SU-DHL-6 (cell line): ENCODE results near the gene CORO2A.

Experiments used
- H2AFZ ChIP-seq: fragments of 200-600 bp; sonication (generic); 2 replicates; pipeline ENCODE4 v1.6.1; 2014; ENCODE audit warnings: low read depth, mild to moderate bottlenecking, moderate library complexity, mixed read lengths, antibody characterized with exemption, low read length; ENCODE audit not compliant: severe bottlenecking
- H3F3A ChIP-seq: fragments of 200-600 bp; shearing (Covaris generic); 2 replicates; pipeline ENCODE4 v1.6.0; 2016; ENCODE audit warnings: antibody characterized with exemption, mild to moderate bottlenecking; ENCODE audit not compliant: insufficient read depth
- H3K27ac ChIP-seq: fragments of 200-600 bp; sonication (generic); 2 replicates; pipeline ENCODE4 v1.5.1; 2016; ENCODE audit warnings: low read depth, mild to moderate bottlenecking, low read length, moderate library complexity, mixed read lengths
- H3K27me3 ChIP-seq: fragments of 200-600 bp; sonication (generic), shearing (Covaris generic); 2 replicates; pipeline ENCODE4 v1.6.0; 2014; ENCODE audit warnings: mild to moderate bottlenecking, low read length
- H3K36me3 ChIP-seq: fragments of 200-600 bp; sonication (generic); 2 replicates; pipeline ENCODE4 v1.6.1; 2014; ENCODE audit warnings: mild to moderate bottlenecking, low read length, mixed read lengths
- H3K4me2 ChIP-seq: fragments of 300-600, 200-600 bp; shearing (Covaris generic), sonication (generic); 2 replicates; pipeline ENCODE4 v1.6.0; 2014; ENCODE audit warnings: low read length, low read depth, mild to moderate bottlenecking; ENCODE audit not compliant: poor library complexity, severe bottlenecking
- H3K4me3 ChIP-seq: fragments of 200-600 bp; sonication (generic); 2 replicates; pipeline ENCODE4 v1.5.1; 2014; ENCODE audit warnings: antibody characterized with exemption, low read length, mild to moderate bottlenecking, mixed read lengths; ENCODE audit not compliant: insufficient read depth, poor library complexity, severe bottlenecking
- H3K79me2 ChIP-seq: fragments of 200-600 bp; sonication (generic); 2 replicates; pipeline ENCODE4 v1.6.1; 2014; ENCODE audit warnings: mild to moderate bottlenecking, low read length, moderate library complexity; ENCODE audit not compliant: insufficient read depth
- H3K9ac ChIP-seq: fragments of 200-600 bp; sonication (generic); 2 replicates; pipeline ENCODE4 v1.7.0; 2014; ENCODE audit warnings: mild to moderate bottlenecking, low read length
- H3K9me2 ChIP-seq: fragments of 200-600 bp; sonication (generic); replicated peaks from 2 replicates; pipeline ENCODE4 v1.6.1; 2014; ENCODE audit warnings: low read length; ENCODE audit not compliant: insufficient read depth
- H3K9me3 ChIP-seq: fragments of 200-600 bp; sonication (generic); 2 replicates; pipeline ENCODE4 v1.6.1; 2014; ENCODE audit warnings: low read length, mixed read lengths; ENCODE audit not compliant: insufficient read depth
- H4K20me1 ChIP-seq: fragments of 200-600 bp; sonication (generic); 2 replicates; pipeline ENCODE4 v1.6.1; 2014; ENCODE audit warnings: low read depth, mild to moderate bottlenecking, antibody characterized with exemption, low read length, moderate library complexity, mixed read lengths
- CTCF ChIP-seq: fragments of 200-600 bp; sonication (generic); IDR thresholded peaks from one replicate; pipeline ENCODE4 v1.5.1; 2017; ENCODE audit warnings: antibody characterized with exemption, mild to moderate bottlenecking, low read length, moderate library complexity; ENCODE audit not compliant: insufficient read depth, poor library complexity, severe bottlenecking
- EZH2phosphoT487 ChIP-seq: fragments of 200-600 bp; sonication (generic), shearing (Covaris generic); conservative IDR thresholded peaks from 2 replicates; pipeline ENCODE4 v1.6.1; 2018; ENCODE audit warnings: mild to moderate bottlenecking, antibody characterized with exemption, low read length, moderate library complexity, mixed read lengths

CORO2A gene

GRCh38 chr9:98171176-98171925 lies 21.1 kb downstream of the CORO2A start:
- no peak overlapping the region for H2AFZ ChIP-seq
- H3K79me2 ChIP-seq: no peaks in the 10 kb centered on the region
- no peak overlapping the region for H3K27ac ChIP-seq
- no peaks in the 10 kb centered on the region for H3K9me2 ChIP-seq
- no peak overlapping the region for H3K4me3 ChIP-seq
- no peak overlapping the region for H3K4me2 ChIP-seq
- H4K20me1 ChIP-seq: no peaks in the 10 kb centered on the region
- H3K9me3 ChIP-seq: no peaks in the 10 kb centered on the region
- TF ChIP-seq EZH2phosphoT487 (no peak), CTCF (no peak)
- H3K9ac ChIP-seq: no peak overlapping the region
- no peaks in the 10 kb centered on the region for H3F3A ChIP-seq
- no peaks in the 10 kb centered on the region for H3K36me3 ChIP-seq
- no peaks in the 10 kb centered on the region for H3K27me3 ChIP-seq

GRCh38 chr9:98168941-98169488 lies 23.4 kb downstream of the CORO2A start:
- H3K4me2 ChIP-seq: no peak overlapping the region
- no peaks in the 10 kb centered on the region for H3K36me3 ChIP-seq
- no peaks in the 10 kb centered on the region for H3K9me2 ChIP-seq
- H2AFZ ChIP-seq: no peak overlapping the region
- no peaks in the 10 kb centered on the region for H3K27me3 ChIP-seq
- no peaks in the 10 kb centered on the region for H3K9me3 ChIP-seq
- no peak overlapping the region for H3K27ac ChIP-seq
- no peak overlapping the region for H3K4me3 ChIP-seq
- TF ChIP-seq EZH2phosphoT487 (no peak), CTCF (no peak)
- no peak overlapping the region for H3K9ac ChIP-seq
- no peaks in the 10 kb centered on the region for H3F3A ChIP-seq
- no peaks in the 10 kb centered on the region for H3K79me2 ChIP-seq
- no peaks in the 10 kb centered on the region for H4K20me1 ChIP-seq

DNA sequence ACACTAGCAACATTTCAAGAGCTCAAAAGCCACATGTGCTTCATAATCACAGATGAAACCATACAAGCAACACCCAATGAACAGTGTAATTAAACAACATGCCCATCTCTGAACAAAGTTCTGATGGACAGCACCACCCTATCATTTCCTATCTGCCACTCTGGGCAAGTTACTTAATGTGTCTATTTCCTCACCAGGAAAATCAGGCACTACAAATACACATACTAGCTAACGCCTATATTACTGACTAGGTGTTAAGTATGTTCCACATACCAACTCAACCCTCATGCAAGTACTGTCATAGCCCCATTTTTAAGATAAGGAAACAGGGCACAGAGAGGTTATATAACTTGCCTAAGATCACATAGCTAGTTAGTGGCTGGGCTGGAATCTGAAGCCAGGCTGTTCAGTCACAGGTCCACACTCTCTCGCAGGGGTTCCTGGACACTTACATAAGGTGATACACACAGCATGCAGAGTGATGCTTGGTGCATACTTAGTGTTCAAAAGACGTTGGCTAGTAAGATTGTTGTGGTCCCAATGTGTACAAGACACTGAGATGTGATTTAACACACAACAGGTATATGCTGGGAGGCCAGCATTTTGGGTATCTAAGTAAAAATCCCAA lies 24.2 kb downstream of the CORO2A start:
- no peak for TF ChIP-seq CTCF
- no peak for TF ChIP-seq EZH2phosphoT487
- Histone ChIP-seq H3K79me2 (no peaks in the 10 kb centered on the region), H3K4me2 (no peak overlapping the region), H3F3A (no peaks in the 10 kb centered on the region), H3K36me3 (no peaks in the 10 kb centered on the region), H3K9ac (no peak overlapping the region), H3K27ac (no peak overlapping the region), H3K27me3 (no peaks in the 10 kb centered on the region), H2AFZ (no peak overlapping the region), H4K20me1 (no peaks in the 10 kb centered on the region), H3K4me3 (no peak overlapping the region), H3K9me2 (no peaks in the 10 kb centered on the region), H3K9me3 (no peaks in the 10 kb centered on the region)
